H1 (cell line): ENCODE data around the gene CKAP2L. TPM values are rescaled to one million over a fixed set of nuclear protein-coding genes. Genes with fewer than 3 reads are reported as not detected.

Experiments used
- CTCF ChIA-PET: fragments of 300-600 bp; sonication (Branson Sonifier 250); formaldehyde crosslinking; loops from one replicate; lab custom pipeline; 2021; ENCODE audit not compliant: partially characterized antibody; lab: Charles Lee
- POLR2A ChIA-PET: fragments of 300-600 bp; sonication (Branson Sonifier 250); formaldehyde crosslinking; loops from one replicate; lab custom pipeline; 2021; ENCODE audit warnings: inconsistent platforms; ENCODE audit not compliant: partially characterized antibody; lab: Charles Lee
- DNase-seq, 2 experiments: peaks; one replicate each; pipeline versions ENCODE4 v3.0.0 to v3.0.0-alpha.2; 2010 to 2022; ENCODE audit warnings: low spot score in 2 of 2, low read depth in 1 of 2, mixed read lengths in 1 of 2
- FAIRE-seq: peaks from 2 replicates; lab custom pipeline; 2011; peaks lifted over from hg19 to GRCh38; lab: Jason Lieb, UNC
- H2AFZ ChIP-seq: 2 replicates; pipeline ENCODE4 v1.8.1; 2012; ENCODE audit warnings: low read length, inconsistent platforms
- H2AK5ac ChIP-seq: 2 replicates; pipeline ENCODE4 v1.6.1; 2013; ENCODE audit warnings: low read depth, low read length
- H2BK120ac ChIP-seq: replicated peaks from 2 replicates; pipeline ENCODE3; 2013; ENCODE audit warnings: low read depth, low read length, inconsistent platforms
- H2BK12ac ChIP-seq: 2 replicates; pipeline ENCODE4 v1.6.1; 2013; ENCODE audit warnings: low read depth, low read length
- H2BK15ac ChIP-seq: 2 replicates; pipeline ENCODE4 v1.6.1; 2013; ENCODE audit warnings: low read length
- H2BK20ac ChIP-seq: 2 replicates; pipeline ENCODE4 v1.6.1; 2013; ENCODE audit warnings: low read length
- H2BK5ac ChIP-seq: 2 replicates; pipeline ENCODE4 v1.6.1; 2013; ENCODE audit warnings: low read depth, low read length
- H3K14ac ChIP-seq: 2 replicates; pipeline ENCODE4 v1.6.1; 2013; ENCODE audit warnings: inconsistent platforms; ENCODE audit not compliant: insufficient read length
- H3K18ac ChIP-seq: 2 replicates; pipeline ENCODE4 v1.6.1; 2013; ENCODE audit warnings: low read length; ENCODE audit errors: extremely low read depth
- H3K23ac ChIP-seq: 2 replicates; pipeline ENCODE4 v1.6.1; 2013; ENCODE audit warnings: inconsistent platforms; ENCODE audit not compliant: insufficient read length
- H3K23me2 ChIP-seq: 2 replicates; pipeline ENCODE4 v1.6.1; 2013; ENCODE audit warnings: low read depth, low read length
- H3K27ac ChIP-seq: 2 replicates; pipeline ENCODE4 v1.6.1; 2011; ENCODE audit warnings: low read depth, low read length, inconsistent platforms
- H3K27me3 ChIP-seq, 4 experiments: replicated peaks in 1 of 4; 1 replicate in 1 of 4; 2 replicates in 3 of 4; pipeline versions ENCODE4 v1.6.1 to v1.8.1; 2011 to 2013; ENCODE audit warnings: low read length in 3 of 4, mild to moderate bottlenecking in 3 of 4, inconsistent platforms in 2 of 4, mixed read lengths in 2 of 4, moderate library complexity in 1 of 4; ENCODE audit not compliant: control insufficient read depth in 3 of 4, insufficient read depth in 3 of 4; ENCODE audit errors: extremely low read depth in 1 of 4
- H3K36me3 ChIP-seq, 4 experiments: 2 replicates each; pipeline versions ENCODE4 v1.6.1 to v1.8.1; 2011 to 2013; ENCODE audit warnings: mild to moderate bottlenecking in 4 of 4, low read length in 3 of 4, moderate library complexity in 2 of 4, control low read depth in 1 of 4, inconsistent platforms in 1 of 4; ENCODE audit not compliant: insufficient read depth in 4 of 4, control insufficient read depth in 2 of 4
- H3K4ac ChIP-seq: replicated peaks from 2 replicates; pipeline ENCODE3; 2013; ENCODE audit warnings: low read length, low read depth, mixed read lengths, inconsistent platforms; ENCODE audit not compliant: insufficient read length
- H3K4me1 ChIP-seq, 4 experiments: replicated peaks in 1 of 4; 1 replicate in 1 of 4; 2 replicates in 3 of 4; pipeline versions ENCODE4 v1.6.1 to v1.8.1; 2011 to 2013; ENCODE audit warnings: low read length in 3 of 4, inconsistent platforms in 2 of 4, mixed read lengths in 1 of 4; ENCODE audit not compliant: insufficient read depth in 4 of 4, control insufficient read depth in 3 of 4
- H3K4me2 ChIP-seq, 2 experiments: 2 replicates each; pipeline versions ENCODE4 v1.6.1 to v1.8.1; 2011 to 2013; ENCODE audit warnings: low read depth in 2 of 2, low read length in 2 of 2, control low read depth in 1 of 2, inconsistent platforms in 1 of 2, mild to moderate bottlenecking in 1 of 2; ENCODE audit not compliant: insufficient read depth in 1 of 2
- H3K4me3 ChIP-seq, 4 experiments: fragments of 200-600, 300-600 bp in 1 of 4; sonication (generic), shearing (Covaris generic), sonication (Bioruptor Twin) in 1 of 4; 2 replicates each; pipeline versions ENCODE4 v1.5.1 to v1.8.1; 2011 to 2016; ENCODE audit warnings: low read length in 4 of 4, low read depth in 3 of 4, control low read depth in 2 of 4, inconsistent platforms in 2 of 4, mild to moderate bottlenecking in 2 of 4, mixed read lengths in 1 of 4, moderate library complexity in 1 of 4; ENCODE audit not compliant: insufficient read depth in 2 of 4; ENCODE audit errors: extremely low read depth in 1 of 4
- H3K56ac ChIP-seq: replicated peaks from 2 replicates; pipeline ENCODE3; 2013; ENCODE audit warnings: low read depth, mild to moderate bottlenecking, mixed read lengths, low read length, inconsistent platforms; ENCODE audit not compliant: insufficient read length
- H3K79me1 ChIP-seq: 2 replicates; pipeline ENCODE4 v1.6.1; 2013; ENCODE audit warnings: low read depth, low read length, control low read depth
- H3K79me2 ChIP-seq, 2 experiments: 2 replicates each; pipeline versions ENCODE4 v1.6.1 to v1.8.1; 2012 to 2013; ENCODE audit warnings: low read length in 2 of 2, mild to moderate bottlenecking in 2 of 2, inconsistent platforms in 1 of 2; ENCODE audit not compliant: insufficient read depth in 2 of 2, control insufficient read depth in 1 of 2
- H3K9ac ChIP-seq, 4 experiments: replicated peaks in 1 of 4; 1 replicate in 1 of 4; 2 replicates in 3 of 4; pipeline versions ENCODE4 v1.6.1 to v1.8.1; 2011 to 2013; ENCODE audit warnings: low read depth in 3 of 4, low read length in 3 of 4, control low read depth in 2 of 4, mild to moderate bottlenecking in 2 of 4, moderate library complexity in 2 of 4, inconsistent platforms in 1 of 4; ENCODE audit errors: extremely low read depth in 1 of 4
- H3K9me3 ChIP-seq, 2 experiments: 2 replicates each; pipeline versions ENCODE4 v1.6.1 to v1.8.1; 2012 to 2013; ENCODE audit warnings: mild to moderate bottlenecking in 2 of 2, moderate library complexity in 2 of 2, control low read depth in 1 of 2, inconsistent platforms in 1 of 2, low read depth in 1 of 2, low read length in 1 of 2, mixed read lengths in 1 of 2; ENCODE audit not compliant: insufficient read depth in 2 of 2
- H4K20me1 ChIP-seq, 2 experiments: replicated peaks in 1 of 2; 2 replicates each; pipeline versions ENCODE3 to v1.8.1; 2011 to 2013; ENCODE audit warnings: inconsistent platforms in 2 of 2, low read length in 2 of 2, mild to moderate bottlenecking in 1 of 2; ENCODE audit not compliant: insufficient read depth in 2 of 2, control insufficient read depth in 1 of 2
- H4K5ac ChIP-seq: 2 replicates; pipeline ENCODE4 v1.6.1; 2013; ENCODE audit warnings: low read length, low read depth, mixed read lengths, inconsistent platforms; ENCODE audit not compliant: insufficient read length
- H4K8ac ChIP-seq: 2 replicates; pipeline ENCODE4 v1.8.0; 2013; ENCODE audit warnings: mild to moderate bottlenecking, moderate library complexity, low read length, inconsistent platforms; ENCODE audit not compliant: insufficient read depth; ENCODE audit errors: extremely low read depth
- H4K91ac ChIP-seq: replicated peaks from 2 replicates; pipeline ENCODE3; 2013; ENCODE audit warnings: low read length, mixed read lengths, inconsistent platforms; ENCODE audit not compliant: insufficient read length
- ATF3 ChIP-seq: IDR thresholded peaks from 2 replicates; pipeline ENCODE4 v1.6.1; 2011; ENCODE audit warnings: low read depth, mild to moderate bottlenecking, low read length; ENCODE audit not compliant: insufficient read depth
- CBX8 ChIP-seq: fragments of 300-800, 300-1000 bp; sonication (generic); IDR thresholded peaks from 2 replicates; pipeline ENCODE4 v1.7.1; 2016; ENCODE audit warnings: low read depth, low read length, borderline replicate concordance
- CHD1 ChIP-seq: IDR thresholded peaks from 2 replicates; pipeline ENCODE4 v1.6.1; 2012; ENCODE audit warnings: low read depth, low read length, improper control_type of control experiment
- CHD2 ChIP-seq: IDR thresholded peaks from 2 replicates; pipeline ENCODE4 v1.6.1; 2012; ENCODE audit warnings: low read length, improper control_type of control experiment
- TCF12 ChIP-seq: IDR thresholded peaks from 2 replicates; pipeline ENCODE4 v1.6.1; 2011; ENCODE audit warnings: low read depth, mild to moderate bottlenecking, low read length
- WGBS, 2 experiments: shearing (Covaris generic) in 1 of 2; methylation state at CpG; one replicate each; pipeline versions ENCODE4 v1.1.6 to v1.1.7; 2013 to 2015; ENCODE audit warnings: low lambda C conversion rate in 2 of 2, mixed read lengths in 2 of 2, inconsistent platforms in 1 of 2, low coverage in 1 of 2, missing lambda C conversion rate in 1 of 2; ENCODE audit not compliant: insufficient replicate concordance in 2 of 2, insufficient coverage in 1 of 2, insufficient read length in 1 of 2; ENCODE audit errors: extremely low coverage in 1 of 2, missing lambda C conversion rate in 1 of 2; 5-methylcytosine and 5-hydroxymethylcytosine counted together
- polyA plus RNA-seq, 7 experiments: library from polyadenylated mRNA; depleted of rRNA in 3 of 7; stranded (reverse) in 5 of 7; unstranded in 2 of 7; fragments of >200 nt in 5 of 7; fragments of 200-250 nt in 2 of 7; gene quantifications; 1 replicate in 5 of 7; 2 replicates in 1 of 7; 4 replicates in 1 of 7; pipeline versions ENCODE4 v1.2.1 to v1.2.3, GENCODE V29; 2011 to 2013; ENCODE audit warnings: missing spikeins in 2 of 7, mixed read lengths in 2 of 7
- total RNA-seq: library from RNA; stranded (reverse); fragmentation: NEBNext Ultra II Directional; extraction: Animal tissue kit (Norgen Biotek cat#: 25700); gene quantifications from 2 replicates; pipeline ENCODE4 v1.2.1, GENCODE V29; 2021

Gene CKAP2L
- total and polyA plus RNA-seq, 2 of the 8 experiments (the other 6 are each of a cell fraction or from before 2014, with no cell fraction given), result 2.5 to 20.7 TPM

DNA sequence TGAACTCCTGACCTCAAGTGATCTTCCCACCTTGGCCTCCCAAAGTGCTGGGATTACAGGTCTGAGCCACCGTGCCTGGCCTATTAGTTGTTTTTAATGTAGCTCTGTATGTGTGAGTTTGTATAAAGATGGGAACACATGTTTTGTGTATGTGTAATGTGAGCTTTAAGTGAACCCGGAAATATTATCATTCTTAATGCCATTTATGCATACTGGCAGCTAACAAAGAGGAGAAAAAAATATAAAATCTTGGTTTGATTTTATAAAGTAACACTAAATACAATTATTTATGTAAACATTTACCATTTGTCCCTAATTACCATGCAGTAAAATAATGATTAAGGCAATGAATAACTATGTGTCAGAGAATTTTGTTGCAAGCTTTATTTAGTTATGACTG lies 9.1 kb upstream of the CKAP2L start:
- no peak overlapping the region for H2AFZ ChIP-seq
- no peak overlapping the region for H2BK20ac ChIP-seq
- no peak overlapping the region for H3K9ac ChIP-seq
- no peak overlapping the region for H3K14ac ChIP-seq
- H3K4me3 ChIP-seq, result no peak overlapping the region
- no peak overlapping the region for H3K4ac ChIP-seq
- no peak overlapping the region for H3K56ac ChIP-seq
- no peak for DNase-seq
- H3K27ac ChIP-seq, result no peak overlapping the region
- no peak overlapping the region for H2BK12ac ChIP-seq
- H3K18ac ChIP-seq, result no peak overlapping the region
- no peaks in the 10 kb centered on the region for H4K20me1 ChIP-seq
- no peak overlapping the region for H2BK15ac ChIP-seq
- WGBS, 2 experiments, result 82% methylated on average over 2 of the region's 2 CpGs; no CpG with 5 or more reads in 1 of the 2 experiments
- no peaks in the 10 kb centered on the region for H3K79me1 ChIP-seq
- no peaks in the 10 kb centered on the region; the same call in 1 of the 2 replicates for H3K23me2 ChIP-seq
- H3K4me2 ChIP-seq, result no peak overlapping the region
- CTCF ChIA-PET, result interaction anchor here (0.9 to 2.1 kb wide), 3 partner anchors 9 to 112 kb away, joined by 3 to 8 read pairs (median 4); no protein-coding TSS in a partner anchor
- POLR2A ChIA-PET, result no interaction called here
- H3K36me3 ChIP-seq, result no peaks in the 10 kb centered on the region
- no peak for FAIRE-seq
- no peak overlapping the region for H2BK120ac ChIP-seq
- H3K9me3 ChIP-seq, result no peaks in the 10 kb centered on the region
- no peak overlapping the region for H4K8ac ChIP-seq
- H3K27me3 ChIP-seq, result no peaks in the 10 kb centered on the region
- H2AK5ac ChIP-seq, result no peak overlapping the region
- no peaks in the 10 kb centered on the region for H3K79me2 ChIP-seq
- no peaks in the 10 kb centered on the region for H3K4me1 ChIP-seq
- H2BK5ac ChIP-seq, result no peak overlapping the region
- no peak overlapping the region for H4K91ac ChIP-seq
- no peak overlapping the region for H4K5ac ChIP-seq
- no peak overlapping the region for H3K23ac ChIP-seq
- TF ChIP-seq CBX8 (no peak), CHD1 (no peak), CHD2 (no peak), ATF3 (no peak), TCF12 (no peak)
